Liver (tissue), 9 donors: Measurements from ENCODE around the gene CARD11. TPM values are rescaled to one million over a fixed set of nuclear protein-coding genes. Genes with fewer than 3 reads are reported as not detected.

ENCODE experiments used
- DNase-seq: peaks from one replicate; pipeline ENCODE4 v3.0.0-alpha.2; 2017; ENCODE audit warnings: low spot score
- H3K27ac ChIP-seq, 2 donors: one replicate each; pipeline ENCODE4 v1.7.0; 2013; ENCODE audit warnings: inconsistent platforms in 2 of 2, low read length in 2 of 2, control low read depth in 1 of 2, low read depth in 1 of 2, mild to moderate bottlenecking in 1 of 2
- H3K27me3 ChIP-seq, 4 donors: one replicate each; pipeline versions ENCODE4 v1.6.1 to v1.7.0; 2013; ENCODE audit warnings: low read length in 3 of 4, inconsistent platforms in 1 of 4, mild to moderate bottlenecking in 1 of 4, moderate library complexity in 1 of 4; ENCODE audit not compliant: control insufficient read depth in 4 of 4, insufficient read depth in 4 of 4
- H3K36me3 ChIP-seq, 4 donors: one replicate each; pipeline versions ENCODE4 v1.6.1 to v1.7.0; 2013; ENCODE audit warnings: low read length in 3 of 4, mild to moderate bottlenecking in 3 of 4, low read depth in 1 of 4, moderate library complexity in 1 of 4; ENCODE audit not compliant: control insufficient read depth in 4 of 4, insufficient read depth in 3 of 4
- H3K4me1 ChIP-seq, 4 donors: one replicate each; pipeline versions ENCODE4 v1.6.1 to v1.7.0; 2013; ENCODE audit warnings: low read length in 3 of 4, mild to moderate bottlenecking in 3 of 4, moderate library complexity in 1 of 4; ENCODE audit not compliant: control insufficient read depth in 4 of 4, insufficient read depth in 4 of 4
- H3K4me3 ChIP-seq, 3 donors: one replicate each; pipeline versions ENCODE4 v1.6.1 to v1.7.0; 2013; ENCODE audit warnings: low read length in 3 of 3, control low read depth in 1 of 3, low read depth in 1 of 3, mild to moderate bottlenecking in 1 of 3
- H3K9ac ChIP-seq, 2 donors: one replicate each; pipeline ENCODE4 v1.7.0; 2013; ENCODE audit warnings: low read length in 2 of 2, mild to moderate bottlenecking in 2 of 2, moderate library complexity in 2 of 2, control low read depth in 1 of 2, low read depth in 1 of 2
- H3K9me3 ChIP-seq, 4 donors: one replicate each; pipeline versions ENCODE4 v1.6.1 to v1.7.0; 2013; ENCODE audit warnings: low read length in 3 of 4; ENCODE audit not compliant: control insufficient read depth in 4 of 4
- EGR1 ChIP-seq, 2 donors: IDR thresholded peaks; 2 replicates each; pipeline ENCODE4 v1.6.1; 2016 to 2018; ENCODE audit warnings: antibody characterized with exemption in 2 of 2, low read depth in 2 of 2
- FOXA1 ChIP-seq: IDR thresholded peaks from 2 replicates; pipeline ENCODE4 v1.6.1; 2016; ENCODE audit warnings: antibody characterized with exemption
- FOXA2 ChIP-seq: IDR thresholded peaks from 2 replicates; pipeline ENCODE4 v1.6.1; 2016; ENCODE audit warnings: antibody characterized with exemption
- GABPA ChIP-seq, 2 donors: IDR thresholded peaks in 1 of 2; conservative IDR thresholded peaks in 1 of 2; 2 replicates each; pipeline ENCODE4 v1.6.1; 2016; ENCODE audit warnings: antibody characterized with exemption in 2 of 2, mild to moderate bottlenecking in 1 of 2, moderate library complexity in 1 of 2
- HNF4A ChIP-seq, 2 donors: conservative IDR thresholded peaks; 2 replicates each; pipeline ENCODE4 v1.6.1; 2016; ENCODE audit warnings: antibody characterized with exemption in 2 of 2, mild to moderate bottlenecking in 2 of 2
- HNF4G ChIP-seq: IDR thresholded peaks from 2 replicates; pipeline ENCODE4 v1.6.1; 2016; ENCODE audit warnings: antibody characterized with exemption
- JUND ChIP-seq, 2 donors: IDR thresholded peaks; 2 replicates each; pipeline ENCODE4 v1.6.1; 2016; ENCODE audit warnings: antibody characterized with exemption in 2 of 2
- MAX ChIP-seq: IDR thresholded peaks from 2 replicates; pipeline ENCODE4 v1.6.1; 2016; ENCODE audit warnings: antibody characterized with exemption
- NR2F2 ChIP-seq: IDR thresholded peaks from 2 replicates; pipeline ENCODE4 v1.6.1; 2016; ENCODE audit warnings: antibody characterized with exemption
- RAD21 ChIP-seq, 2 donors: IDR thresholded peaks; 2 replicates each; pipeline ENCODE4 v1.6.1; 2016; ENCODE audit warnings: antibody characterized with exemption in 2 of 2, mild to moderate bottlenecking in 2 of 2
- REST ChIP-seq: IDR thresholded peaks from 2 replicates; pipeline ENCODE4 v1.6.1; 2016; ENCODE audit warnings: antibody characterized with exemption, mild to moderate bottlenecking
- RXRA ChIP-seq, 2 donors: IDR thresholded peaks; 2 replicates each; pipeline ENCODE4 v1.6.1; 2017 to 2018; ENCODE audit warnings: antibody characterized with exemption in 2 of 2, mild to moderate bottlenecking in 1 of 2
- SP1 ChIP-seq: IDR thresholded peaks from 2 replicates; pipeline ENCODE4 v1.6.1; 2018; ENCODE audit warnings: antibody characterized with exemption, mild to moderate bottlenecking
- TAF1 ChIP-seq: conservative IDR thresholded peaks from 2 replicates; pipeline ENCODE4 v1.6.1; 2016; ENCODE audit warnings: antibody characterized with exemption, mild to moderate bottlenecking
- YY1 ChIP-seq: IDR thresholded peaks from 2 replicates; pipeline ENCODE4 v1.6.1; 2016; ENCODE audit warnings: antibody characterized with exemption, mild to moderate bottlenecking
- ZBTB33 ChIP-seq: IDR thresholded peaks from 2 replicates; pipeline ENCODE4 v1.6.1; 2016; ENCODE audit warnings: antibody characterized with exemption
- WGBS: extraction: QIAGEN DNeasy Blood & Tissue Kit; methylation state at CpG from one replicate; pipeline ENCODE4 v1.1.7; 2013; 5-methylcytosine and 5-hydroxymethylcytosine counted together
- polyA plus RNA-seq, 2 donors: library from polyadenylated mRNA; stranded (reverse) in 1 of 2; unstranded in 1 of 2; fragments of 200-250 nt in 1 of 2; fragments of >200 nt in 1 of 2; fragmentation: Nextera tagmentation in 1 of 2; extraction: Ambion mirVana in 1 of 2; gene quantifications; one replicate each; pipeline versions ENCODE4 v1.2.1 to v1.2.3, GENCODE V29; 2013 to 2015
- total RNA-seq, 2 donors: library from RNA; depleted of rRNA; stranded (reverse); fragments of >200 nt; gene quantifications; one replicate each; pipeline ENCODE4 v1.2.3, GENCODE V29; 2014
- TF ChIP-seq, protein P1 (sequence below): IDR thresholded peaks from 2 replicates; pipeline ENCODE4 v1.6.1; 2016; ENCODE audit warnings: antibody characterized with exemption
- donor health status: healthy.
- donor health status: healthy.
- donor health status: healthy.
- donor health status: healthy.
- donor health status: healthy.

The CARD11 gene
- total and polyA plus RNA-seq, 4 donors, result 0.42 to 1.3 (median 0.83) TPM

GRCh38 chr7:3069771-3070449 lies 26.2 kb upstream of the CARD11 start:
- no peak overlapping the region for H3K27ac ChIP-seq
- no peak for DNase-seq

DNA sequence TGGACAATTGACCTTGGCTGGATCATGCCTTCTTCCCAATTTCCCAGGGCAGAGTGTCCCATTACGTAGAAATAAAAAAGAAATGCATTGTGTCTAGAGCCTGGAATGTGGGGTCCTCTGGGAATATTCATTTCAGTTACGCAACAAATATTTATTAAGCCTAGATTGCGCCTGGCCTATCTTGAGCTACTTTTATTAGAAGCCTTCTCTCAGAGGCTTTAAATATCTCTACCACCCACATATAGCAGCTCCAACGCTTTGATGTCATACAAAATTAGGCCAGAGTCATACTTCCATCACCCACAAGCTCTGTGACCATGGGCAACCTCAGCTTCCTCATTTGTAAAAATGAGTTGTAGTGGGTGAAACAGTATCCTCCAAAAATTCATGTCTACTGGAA lies 24.9 kb upstream of the CARD11 start:
- DNase-seq, result no peak
- H3K27ac ChIP-seq, result no peak overlapping the region
- no peak for TF ChIP-seq GABPA (IDR thresholded peaks at IDR 0.05 in 1 of 2, conservative IDR thresholded peaks at IDR 0.05 in 1 of 2)
- no peak for TF ChIP-seq FOXA1
- no peak for TF ChIP-seq SP1
- TF ChIP-seq ZBTB33, result no peak
- no peak for TF ChIP-seq MAX
- TF ChIP-seq JUND (IDR thresholded peaks at IDR 0.05), result no peak
- TF ChIP-seq EGR1 (IDR thresholded peaks at IDR 0.05; ENCODE audit: low read depth in 2 of 2), result no peak
- no peak for TF ChIP-seq YY1
- no peak for TF ChIP-seq RXRA (IDR thresholded peaks at IDR 0.05)
- TF ChIP-seq, protein P1, sequence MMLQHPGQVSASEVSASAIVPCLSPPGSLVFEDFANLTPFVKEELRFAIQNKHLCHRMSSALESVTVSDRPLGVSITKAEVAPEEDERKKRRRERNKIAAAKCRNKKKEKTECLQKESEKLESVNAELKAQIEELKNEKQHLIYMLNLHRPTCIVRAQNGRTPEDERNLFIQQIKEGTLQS, result no peak
- no peak for TF ChIP-seq REST
- TF ChIP-seq NR2F2, result no peak
- no peak for TF ChIP-seq HNF4G
- TF ChIP-seq HNF4A (conservative IDR thresholded peaks at IDR 0.05), result no peak

More at GRCh38 chr7:3069771-3070449, 26.2 kb upstream of the CARD11 start:
- Histone ChIP-seq H3K27me3 (no peaks in the 10 kb centered on the region), H3K36me3 (no peaks in the 10 kb centered on the region), H3K9me3 (peaks cover 0 to 5% (median under 1%) of the 10 kb centered on the region in 4 donors), H3K4me1 (no peaks in the 10 kb centered on the region), H3K4me3 (no peak overlapping the region), H3K9ac (no peak overlapping the region)
- TF ChIP-seq, protein P1, result no peak
- TF ChIP-seq TAF1 (no peak), RXRA (IDR thresholded peaks at IDR 0.05) (no peak), RAD21 (IDR thresholded peaks at IDR 0.05) (no peak), REST (no peak), FOXA2 (no peak), HNF4A (conservative IDR thresholded peaks at IDR 0.05) (no peak), MAX (no peak), JUND (IDR thresholded peaks at IDR 0.05) (no peak)
- WGBS, result 78% methylated on average over 10 of the region's 10 CpGs

More for the DNA sequence above, 24.9 kb upstream of the CARD11 start:
- Histone ChIP-seq H3K9ac (no peak overlapping the region), H3K36me3 (no peaks in the 10 kb centered on the region), H3K9me3 (peaks cover 0 to 5% (median 0%) of the 10 kb centered on the region in 4 donors), H3K27me3 (no peaks in the 10 kb centered on the region), H3K4me3 (no peak overlapping the region), H3K4me1 (no peaks in the 10 kb centered on the region)
- WGBS, result 82% methylated on average over 4 of the region's 4 CpGs
